CD8-positive, alpha-beta memory T cell (primary cell): Measurements from ENCODE around the gene F2R. TPM values are rescaled to one million over a fixed set of nuclear protein-coding genes. Genes with fewer than 3 reads are reported as not detected.

ENCODE experiments used
- CTCF ChIA-PET: fragments of 350-600 bp; sonication (Branson Sonifier 250); formaldehyde crosslinking; loops from one replicate; lab custom pipeline; 2021; ENCODE audit warnings: antibody characterized with exemption; lab: Charles Lee
- POLR2A ChIA-PET: fragments of 350-600 bp; sonication (Branson Sonifier 250); formaldehyde crosslinking; loops from one replicate; lab custom pipeline; 2021; ENCODE audit warnings: antibody characterized with exemption; lab: Charles Lee
- DNase-seq, 5 donors: peaks; one replicate each; pipeline versions ENCODE4 v3.0.0 to v3.0.0-alpha.2; 2020 to 2022; ENCODE audit warnings: mixed read lengths in 1 of 5
- H3K27ac ChIP-seq: one replicate; pipeline ENCODE4 v1.7.0; 2013; ENCODE audit warnings: low read depth, mild to moderate bottlenecking, low read length, moderate library complexity
- H3K27me3 ChIP-seq: 2 replicates; pipeline ENCODE4 v1.7.0; 2013; ENCODE audit warnings: low read length, mild to moderate bottlenecking; ENCODE audit not compliant: insufficient read depth, poor library complexity, severe bottlenecking
- H3K36me3 ChIP-seq: 2 replicates; pipeline ENCODE4 v1.7.0; 2013; ENCODE audit warnings: mild to moderate bottlenecking, low read length, moderate library complexity; ENCODE audit not compliant: insufficient read depth
- H3K4me1 ChIP-seq: 2 replicates; pipeline ENCODE4 v1.7.0; 2013; ENCODE audit warnings: mild to moderate bottlenecking, low read length, moderate library complexity; ENCODE audit not compliant: insufficient read depth
- H3K4me3 ChIP-seq: 2 replicates; pipeline ENCODE4 v1.7.0; 2013; ENCODE audit warnings: mild to moderate bottlenecking, low read length
- H3K9me3 ChIP-seq: 2 replicates; pipeline ENCODE4 v1.7.0; 2013; ENCODE audit warnings: mild to moderate bottlenecking, low read length
- H3K27ac Mint-ChIP-seq, 8 donors: one replicate each; pipeline ENCODE4 v1.8.0; 2020 to 2021; ENCODE audit warnings: mixed read lengths in 8 of 8, mild to moderate bottlenecking in 6 of 8, inconsistent platforms in 3 of 8, moderate library complexity in 3 of 8
- H3K27me3 Mint-ChIP-seq, 2 donors: one replicate each; pipeline ENCODE4 v1.8.0; 2020 to 2021; ENCODE audit warnings: mixed read lengths in 2 of 2, mild to moderate bottlenecking in 1 of 2, moderate library complexity in 1 of 2
- H3K36me3 Mint-ChIP-seq, 3 donors: one replicate each; pipeline ENCODE4 v1.8.0; 2020 to 2021; ENCODE audit warnings: mixed read lengths in 3 of 3, inconsistent platforms in 1 of 3, mild to moderate bottlenecking in 1 of 3
- H3K4me1 Mint-ChIP-seq, 3 donors: one replicate each; pipeline ENCODE4 v1.8.0; 2020 to 2021; ENCODE audit warnings: mixed read lengths in 3 of 3, inconsistent platforms in 1 of 3, mild to moderate bottlenecking in 1 of 3
- H3K4me3 Mint-ChIP-seq, 7 donors: one replicate each; pipeline ENCODE4 v1.8.0; 2020 to 2021; ENCODE audit warnings: mixed read lengths in 7 of 7, mild to moderate bottlenecking in 6 of 7, moderate library complexity in 4 of 7, inconsistent platforms in 2 of 7
- H3K9me3 Mint-ChIP-seq, 5 donors: one replicate each; pipeline ENCODE4 v1.8.0; 2020 to 2022; ENCODE audit warnings: mixed read lengths in 5 of 5, mild to moderate bottlenecking in 3 of 5, moderate library complexity in 2 of 5, inconsistent platforms in 1 of 5
- polyA plus RNA-seq: library from polyadenylated mRNA; unstranded; fragments of 300-500 nt; fragmentation: Illumina TruSeq; gene quantifications from one replicate; pipeline ENCODE4 v1.2.3, GENCODE V29; 2021
- total RNA-seq, 2 experiments: library from RNA; stranded (reverse); gene quantifications; one replicate each; pipeline ENCODE4 v1.2.3, GENCODE V29; 2021

Gene F2R
- 10 to 100 TPM; 26.6 to 27.4 TPM for total RNA-seq
- polyA plus RNA-seq = 46.5 TPM

GRCh38 chr5:76715736-76716455, at the start of gene F2R:
Gene F2R (plus strand): TSS chr5:76716126. CDS start chr5:76716308, 182 bp downstream.
- DNase-seq = peak; percentile 21 to 81 (median 52)
- peak within 1 kb of the TSS; percentile 76 to 97 (median 90) for H3K27ac Mint-ChIP-seq

GRCh38 chr5:76667495-76667894, 48.4 kb upstream of the F2R start:
- Mint-ChIP-seq H3K9me3 (peaks cover 0 to 2% (median 0%) of the 10 kb centered on the region in 5 donors), H3K4me1 (no peaks in the 10 kb centered on the region), H3K4me3 (no peak overlapping the region), H3K27me3 (no peaks in the 10 kb centered on the region), H3K36me3 (peaks cover 10 to 94% (median 32%) of the 10 kb centered on the region in 3 donors), H3K27ac (peak overlapping the region in 4 of 8 donors; percentile 0 to 90 (median 52))
- Histone ChIP-seq H3K4me1 (no peaks in the 10 kb centered on the region), H3K36me3 (peaks cover 31% of the 10 kb centered on the region), H3K27me3 (no peaks in the 10 kb centered on the region), H3K4me3 (no peak overlapping the region), H3K9me3 (no peaks in the 10 kb centered on the region), H3K27ac (no peak overlapping the region)
- POLR2A ChIA-PET = no interaction called here
- DNase-seq = no peak
- CTCF ChIA-PET = interaction anchor here (0.6 to 1.6 kb wide), 3 partner anchors 9 to 55 kb away, joined by 3 read pairs; no protein-coding TSS in a partner anchor

More at GRCh38 chr5:76715736-76716455, at the start of gene F2R:
- H3K4me1 ChIP-seq = peaks cover 14% of the 10 kb centered on the region
- H3K36me3 ChIP-seq = no peaks in the 10 kb centered on the region
- POLR2A ChIA-PET = interaction anchor here (1.1 kb wide), 1 partner anchor 58 kb away, joined by 3 read pairs; no protein-coding TSS in a partner anchor
- H3K9me3 ChIP-seq = no peaks in the 10 kb centered on the region
- no peaks in the 10 kb centered on the region for H3K27me3 ChIP-seq
- Mint-ChIP-seq H3K4me1 (peaks cover 45 to 60% (median 58%) of the 10 kb centered on the region in 3 donors), H3K36me3 (peaks cover 0 to 24% (median 0%) of the 10 kb centered on the region in 3 donors), H3K27me3 (no peaks in the 10 kb centered on the region), H3K9me3 (no peaks in the 10 kb centered on the region), H3K4me3 (peak within 1 kb of the TSS; percentile 80 to 98 (median 91))
- H3K4me3 ChIP-seq = peak within 1 kb of the TSS; percentile 77
- CTCF ChIA-PET = interaction anchor here (0.7 to 8.6 kb wide), 10 partner anchors 10 to 1168 kb away, joined by 3 to 79 read pairs (median 6); no protein-coding TSS in a partner anchor
- peak within 1 kb of the TSS; percentile 72 for H3K27ac ChIP-seq

- POLR2A ChIA-PET = no interaction called here
Observed at GRCh38 chr5:76669245-76669644, 46.7 kb upstream of the F2R start.

GRCh38 chr5:76670508-76670907, 45.4 kb upstream of the F2R start:
- CTCF ChIA-PET = interaction anchor here (1.3 kb wide), 1 partner anchor 104 kb away, joined by 4 read pairs; no protein-coding TSS in a partner anchor
- POLR2A ChIA-PET = interaction anchor here (0.8 kb wide), 1 partner anchor 11 kb away, joined by 5 read pairs; no protein-coding TSS in a partner anchor

More at GRCh38 chr5:76669245-76669644, 46.7 kb upstream of the F2R start:
- peak overlapping the region in 1 of 8 donors; percentile 75 for H3K27ac Mint-ChIP-seq
- peaks cover 0 to 2% (median 0%) of the 10 kb centered on the region in 5 donors for H3K9me3 Mint-ChIP-seq
- Histone ChIP-seq H3K27me3 (no peaks in the 10 kb centered on the region), H3K9me3 (no peaks in the 10 kb centered on the region), H3K27ac (no peak overlapping the region), H3K4me1 (no peaks in the 10 kb centered on the region), H3K36me3 (peaks cover 38% of the 10 kb centered on the region), H3K4me3 (no peak overlapping the region)
- no peaks in the 10 kb centered on the region for H3K4me1 Mint-ChIP-seq
- H3K4me3 Mint-ChIP-seq = no peak overlapping the region
- H3K27me3 Mint-ChIP-seq = no peaks in the 10 kb centered on the region
- CTCF ChIA-PET = interaction anchor here (1.4 kb wide), 1 partner anchor 105 kb away, joined by 3 read pairs; no protein-coding TSS in a partner anchor
- peaks cover 10 to 91% (median 36%) of the 10 kb centered on the region in 3 donors for H3K36me3 Mint-ChIP-seq
- no peak for DNase-seq

GRCh38 chr5:76672242-76672641, 43.7 kb upstream of the F2R start:
- no peak for DNase-seq
- Histone ChIP-seq H3K36me3 (peaks cover 39% of the 10 kb centered on the region), H3K4me1 (no peaks in the 10 kb centered on the region), H3K9me3 (no peaks in the 10 kb centered on the region), H3K27me3 (no peaks in the 10 kb centered on the region), H3K27ac (no peak overlapping the region), H3K4me3 (no peak overlapping the region)
- Mint-ChIP-seq H3K4me3 (no peak overlapping the region), H3K27me3 (no peaks in the 10 kb centered on the region), H3K4me1 (no peaks in the 10 kb centered on the region), H3K27ac (peak overlapping the region in 1 of 8 donors; percentile 52), H3K36me3 (peaks cover 16 to 91% (median 42%) of the 10 kb centered on the region in 3 donors), H3K9me3 (peaks cover 0 to 2% (median 0%) of the 10 kb centered on the region in 5 donors)
- ChIA-PET CTCF (interaction anchor here (1.8 kb wide), 1 partner anchor 102 kb away, joined by 6 read pairs; no protein-coding TSS in a partner anchor), POLR2A (no interaction called here)

More at GRCh38 chr5:76670508-76670907, 45.4 kb upstream of the F2R start:
- no peaks in the 10 kb centered on the region for H3K27me3 Mint-ChIP-seq
- Histone ChIP-seq H3K9me3 (no peaks in the 10 kb centered on the region), H3K27ac (no peak overlapping the region), H3K36me3 (peaks cover 44% of the 10 kb centered on the region), H3K4me1 (no peaks in the 10 kb centered on the region), H3K27me3 (no peaks in the 10 kb centered on the region), H3K4me3 (no peak overlapping the region)
- no peak for DNase-seq
- peaks cover 0 to 2% (median 0%) of the 10 kb centered on the region in 5 donors for H3K9me3 Mint-ChIP-seq
- no peaks in the 10 kb centered on the region for H3K4me1 Mint-ChIP-seq
- H3K36me3 Mint-ChIP-seq = peaks cover 10 to 91% (median 39%) of the 10 kb centered on the region in 3 donors
- no peak overlapping the region for H3K27ac Mint-ChIP-seq
- no peak overlapping the region for H3K4me3 Mint-ChIP-seq

GRCh38 chr5:76673125-76673524, 42.8 kb upstream of the F2R start:
- DNase-seq = no peak
- Mint-ChIP-seq H3K27ac (peak overlapping the region in 1 of 8 donors; percentile 50), H3K36me3 (peaks cover 11 to 89% (median 43%) of the 10 kb centered on the region in 3 donors), H3K4me3 (no peak overlapping the region), H3K4me1 (no peaks in the 10 kb centered on the region), H3K27me3 (no peaks in the 10 kb centered on the region), H3K9me3 (peaks cover 0 to 2% (median 0%) of the 10 kb centered on the region in 5 donors)
- CTCF ChIA-PET = interaction anchor here (0.9 to 1.8 kb wide), 2 partner anchors 68 to 101 kb away, joined by 3 to 6 read pairs; no protein-coding TSS in a partner anchor
- no peaks in the 10 kb centered on the region for H3K9me3 ChIP-seq
- H3K36me3 ChIP-seq = peaks cover 39% of the 10 kb centered on the region
- no peak overlapping the region for H3K4me3 ChIP-seq
- no peaks in the 10 kb centered on the region for H3K4me1 ChIP-seq
- no peak overlapping the region for H3K27ac ChIP-seq
- POLR2A ChIA-PET = no interaction called here
- no peaks in the 10 kb centered on the region for H3K27me3 ChIP-seq

GRCh38 chr5:76674330-76675066, 41.4 kb upstream of the F2R start:
- peak overlapping the region in 1 of 8 donors; percentile 32 for H3K27ac Mint-ChIP-seq
- Histone ChIP-seq H3K9me3 (no peaks in the 10 kb centered on the region), H3K27ac (no peak overlapping the region), H3K27me3 (no peaks in the 10 kb centered on the region), H3K36me3 (peaks cover 33% of the 10 kb centered on the region), H3K4me3 (no peak overlapping the region), H3K4me1 (no peaks in the 10 kb centered on the region)
- POLR2A ChIA-PET = no interaction called here
- peaks cover 4 to 7% (median 5%) of the 10 kb centered on the region in 3 donors for H3K4me1 Mint-ChIP-seq
- no peaks in the 10 kb centered on the region for H3K27me3 Mint-ChIP-seq
- peaks cover 11 to 93% (median 45%) of the 10 kb centered on the region in 3 donors for H3K36me3 Mint-ChIP-seq
- H3K9me3 Mint-ChIP-seq = peaks cover 0 to 2% (median 0%) of the 10 kb centered on the region in 5 donors
- DNase-seq = no peak
- CTCF ChIA-PET = no interaction called here
- no peak overlapping the region for H3K4me3 Mint-ChIP-seq
